NOMO-1 treated with dmso at 0.1 percent for 144 hours (cell line): ENCODE data around the gene YKT6.
"Not testable (repeated sequence)": the region's sequence is repeated elsewhere in the genome, so short reads cannot be mapped to it uniquely, and the experiment has no call there.

ENCODE experiments used
- DNase-seq: peaks from one replicate; lab custom pipeline; 2025; ENCODE audit not compliant: unreplicated experiment; lab: John Stamatoyannopoulos, UW

The YKT6 gene

GRCh38 chr7:44172352-44172751, 28.4 kb upstream of the YKT6 start:
- no peak for DNase-seq

- no peak for DNase-seq
These were observed 27.9 kb upstream of the YKT6 start for GRCh38 chr7:44172803-44173424.

- no peak for DNase-seq
These were observed 26.7 kb upstream of the YKT6 start for GRCh38 chr7:44173911-44174693.

- DNase-seq, result not testable (repeated sequence)
These were observed 26.2 kb upstream of the YKT6 start for GRCh38 chr7:44174694-44174948.

- no peak for DNase-seq
These were observed 25.0 kb upstream of the YKT6 start for GRCh38 chr7:44175730-44176129.

DNA sequence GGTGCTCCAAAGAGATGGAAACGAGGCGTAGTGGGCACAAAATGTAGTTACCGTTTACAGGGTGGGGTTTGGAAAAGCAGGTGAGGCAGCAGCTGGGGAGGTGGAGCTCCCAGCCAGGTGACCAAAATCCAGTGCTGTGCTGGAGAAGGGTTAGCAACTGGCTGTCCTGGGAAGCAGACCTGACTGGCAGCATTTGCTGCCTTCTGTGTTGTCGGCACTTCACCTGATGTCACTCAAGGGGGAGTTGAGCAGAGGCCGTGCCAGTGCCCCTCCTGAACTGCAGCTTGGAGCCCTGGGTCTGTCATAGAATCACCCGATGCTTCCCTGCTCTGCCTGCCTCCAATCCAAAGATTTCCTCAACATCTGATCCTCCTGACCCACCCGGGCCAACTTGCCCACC, 24.3 kb upstream of the YKT6 start:
- DNase-seq, result no peak

GRCh38 chr7:44177570-44178131, 23.1 kb upstream of the YKT6 start:
- no peak for DNase-seq

DNA sequence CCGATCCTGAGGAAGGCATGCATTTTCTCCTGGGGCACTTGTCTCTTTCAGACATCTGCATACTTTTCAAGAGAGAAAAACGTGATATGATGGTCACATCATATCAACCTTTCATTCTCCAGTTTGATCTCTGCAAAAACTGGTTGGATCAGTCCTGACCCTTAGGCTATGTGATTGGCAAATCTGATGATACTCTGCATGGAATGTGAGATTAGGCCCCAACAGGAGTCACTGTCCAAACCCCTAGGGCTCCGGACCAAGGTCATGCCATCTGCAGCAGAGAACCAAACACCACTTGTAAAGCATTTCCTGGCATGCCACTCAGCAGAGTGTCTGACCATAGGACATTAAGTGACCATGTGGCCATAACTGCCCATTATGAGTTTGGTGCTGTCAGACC, 20.1 kb upstream of the YKT6 start:
- DNase-seq, result no peak

DNA sequence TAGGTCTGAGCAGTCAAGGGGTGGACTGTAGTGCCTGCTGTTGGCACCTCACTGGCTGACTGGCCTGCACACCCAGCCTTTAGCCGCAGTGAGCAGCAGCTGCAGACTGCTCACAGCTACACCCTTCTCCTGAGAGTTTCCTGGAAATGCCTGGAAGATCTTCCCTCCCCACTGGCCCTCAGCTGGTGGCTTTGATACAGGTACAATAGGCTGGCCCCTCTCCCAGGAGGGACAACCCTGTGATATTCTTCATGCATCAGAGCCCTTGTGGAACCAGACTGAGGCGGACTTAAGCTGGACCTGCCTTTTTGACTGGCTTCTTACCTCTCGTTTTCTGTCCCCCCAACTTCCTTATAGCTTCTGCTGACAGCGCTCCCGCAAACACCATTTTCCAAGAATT, 18.0 kb upstream of the YKT6 start:
- no peak for DNase-seq

DNA sequence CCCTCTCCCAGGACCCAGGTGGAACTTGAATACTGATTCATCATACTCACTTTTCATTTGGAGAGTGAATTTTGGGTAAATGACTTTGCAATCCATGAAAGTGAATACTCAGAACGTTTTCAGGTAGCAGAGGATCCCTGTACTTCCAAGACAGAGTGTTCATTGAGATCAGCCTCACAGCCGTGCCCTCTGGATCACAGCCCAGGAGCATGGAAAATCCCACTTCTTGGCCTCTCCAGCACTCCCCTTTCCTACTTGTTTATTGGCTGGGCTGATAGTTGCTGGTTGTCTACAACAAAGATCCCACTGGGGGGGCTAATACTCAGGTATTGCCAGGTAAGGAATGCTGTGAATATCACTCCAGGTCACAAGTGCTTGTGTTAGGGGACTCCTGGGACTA, 17.4 kb upstream of the YKT6 start:
- no peak for DNase-seq

- DNase-seq, result no peak
These were observed 16.4 kb upstream of the YKT6 start for GRCh38 chr7:44184206-44184872.

DNA sequence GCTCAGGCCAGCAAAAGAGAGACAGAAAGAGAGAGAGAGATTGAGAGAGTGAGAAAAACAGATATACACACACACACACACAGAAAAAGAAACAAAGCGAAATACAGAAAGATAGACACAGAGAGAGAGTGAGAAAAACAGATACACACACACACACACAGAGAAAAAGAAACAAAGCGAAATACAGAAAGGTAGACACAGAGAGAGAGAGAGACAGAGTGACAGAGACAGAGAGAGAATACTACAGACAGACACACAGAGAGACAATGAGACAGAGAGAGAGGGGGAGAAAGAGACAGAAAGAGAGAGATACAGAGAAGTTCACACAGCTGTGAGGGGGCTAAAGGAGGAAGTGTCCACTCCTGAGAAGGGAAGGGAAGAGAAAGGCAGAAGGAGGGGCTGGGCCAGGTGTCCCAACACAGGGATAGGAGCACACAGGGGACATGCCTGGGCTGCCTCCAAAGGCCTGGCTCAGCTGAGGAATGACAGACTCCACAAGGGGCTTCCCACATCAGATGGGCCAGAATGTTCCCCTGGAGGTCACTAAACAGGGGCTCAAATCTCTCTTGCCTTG, 15.8 kb upstream of the YKT6 start:
- DNase-seq, result no peak

DNA sequence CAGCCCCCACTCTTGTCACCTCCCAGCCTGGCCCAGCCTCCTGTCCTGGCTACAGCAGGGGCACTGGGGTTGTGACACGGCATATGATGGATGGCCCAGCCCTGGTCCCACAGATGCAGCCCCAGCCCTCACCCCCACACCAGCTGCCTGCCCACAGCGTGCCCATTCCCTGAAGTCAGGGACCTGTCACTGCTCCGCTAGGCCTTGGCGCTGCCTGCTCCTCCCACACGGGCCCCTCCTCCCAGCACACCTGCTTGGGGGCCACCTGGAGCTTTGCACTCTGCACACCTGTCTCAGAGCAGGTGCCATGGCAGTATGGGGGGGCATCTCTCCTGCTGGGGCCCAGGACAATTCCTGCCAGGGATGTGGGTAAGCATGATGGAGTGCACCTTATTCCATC, 15.0 kb upstream of the YKT6 start:
- DNase-seq, result no peak

DNA sequence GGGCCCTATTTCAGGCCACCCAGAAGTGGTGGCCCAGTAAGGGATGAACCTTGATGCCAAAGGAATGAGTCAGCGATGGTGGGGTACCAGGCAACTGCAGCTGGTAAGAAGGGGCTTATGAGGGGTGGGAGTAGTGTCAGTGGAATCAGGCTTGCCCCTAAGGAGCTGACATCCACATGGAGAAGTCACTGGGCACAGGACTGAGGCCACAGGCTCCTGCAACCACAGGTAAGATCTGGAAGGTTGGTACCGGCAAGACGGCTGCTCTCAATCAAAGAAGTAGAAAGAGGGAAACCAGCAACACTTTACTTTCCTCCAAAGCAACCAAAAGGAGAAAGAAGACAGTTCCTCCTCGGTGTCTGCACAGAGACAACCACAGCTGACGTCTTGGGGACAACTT, 14.0 kb upstream of the YKT6 start:
- no peak for DNase-seq

DNA sequence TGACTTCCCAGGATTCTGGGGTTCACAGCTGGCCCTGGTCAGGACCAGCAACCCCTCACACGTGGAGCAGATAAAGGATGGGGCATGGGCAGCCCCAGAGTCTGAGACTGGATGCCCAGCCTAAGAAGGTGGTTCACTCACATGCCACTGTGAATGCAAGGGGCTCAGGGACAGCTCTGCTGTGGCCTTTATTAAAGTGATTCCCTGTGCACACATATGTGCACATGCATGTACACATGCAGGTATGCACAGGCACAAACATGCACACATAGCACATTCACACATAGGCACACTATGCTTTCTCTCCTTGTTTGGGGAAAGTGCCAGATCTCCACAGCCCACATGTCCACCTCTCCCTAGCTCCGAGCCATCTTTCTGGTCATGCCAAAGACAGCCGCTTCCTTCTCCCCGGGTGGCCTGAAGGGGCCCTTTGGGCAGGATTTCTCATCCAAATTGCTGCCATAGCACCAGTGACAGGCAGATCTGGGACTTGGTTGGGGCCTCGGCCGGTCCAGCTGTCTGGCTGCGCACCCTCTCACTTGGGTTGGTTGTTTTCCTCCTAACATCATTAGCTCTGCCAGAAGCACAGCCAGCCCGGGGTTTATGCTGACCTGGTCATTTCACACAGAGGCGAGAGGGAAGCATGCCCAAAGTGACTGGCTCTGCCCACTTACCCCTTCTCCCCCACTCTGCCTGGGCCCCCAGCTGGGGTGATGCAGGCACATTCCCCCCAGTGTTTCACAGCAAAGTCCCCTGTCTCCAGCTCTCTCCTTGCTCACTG, 13.0 kb upstream of the YKT6 start:
- DNase-seq, result no peak

- DNase-seq, result no peak
These were observed 12.1 kb upstream of the YKT6 start for GRCh38 chr7:44188480-44189225.

GRCh38 chr7:44189286-44189992, 11.3 kb upstream of the YKT6 start, which contains the start of gene GCK:
Gene GCK (minus strand): TSS chr7:44189439. CDS start chr7:44188953, 486 bp downstream.
- DNase-seq, result no peak

- no peak for DNase-seq
These were observed 10.5 kb upstream of the YKT6 start for GRCh38 chr7:44189993-44190872.

GRCh38 chr7:44191171-44191570, 9.6 kb upstream of the YKT6 start:
- DNase-seq, result no peak
